ENCODE results near the gene RNF152. TPM values are rescaled to one million over a fixed set of nuclear protein-coding genes. Genes with fewer than 3 reads are reported as not detected.

RNF152 gene
- total RNA-seq, 2 donors from 2014 or later: 7.7 to 11.3 TPM

DNA sequence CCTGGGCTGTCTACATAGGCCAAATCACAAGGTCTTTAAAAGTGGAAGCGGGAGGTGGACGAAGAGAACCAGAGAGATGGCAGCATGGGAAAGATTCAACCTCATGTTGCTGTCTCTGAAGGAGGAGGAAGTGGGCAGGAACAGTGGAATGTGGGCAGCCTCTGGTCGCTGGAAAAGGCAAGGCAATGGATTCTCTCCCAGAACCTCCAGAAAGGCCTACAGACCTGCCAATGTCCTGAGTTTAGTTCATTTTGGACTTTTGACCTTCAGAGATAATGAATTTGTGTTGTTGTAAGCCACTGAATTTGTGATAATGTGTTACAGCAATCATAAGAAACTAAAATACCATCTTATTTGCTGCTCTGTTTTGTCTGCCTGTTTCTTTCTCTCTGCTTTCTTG lies 122.5 kb downstream of the RNF152 start:
- H3K4me3 ChIP-seq: no peak overlapping the region
- no peaks in the 10 kb centered on the region for H3K4me1 ChIP-seq
- H3K27me3 ChIP-seq: no peaks in the 10 kb centered on the region
- H3K9me3 ChIP-seq: no peaks in the 10 kb centered on the region
- no peak for DNase-seq (ENCODE audit: low spot score)
- TF ChIP-seq CTCF (IDR thresholded peaks at IDR 0.05): no peak
- no peaks in the 10 kb centered on the region for H3K36me3 ChIP-seq
- H3K27ac ChIP-seq: no peak overlapping the region

DNA sequence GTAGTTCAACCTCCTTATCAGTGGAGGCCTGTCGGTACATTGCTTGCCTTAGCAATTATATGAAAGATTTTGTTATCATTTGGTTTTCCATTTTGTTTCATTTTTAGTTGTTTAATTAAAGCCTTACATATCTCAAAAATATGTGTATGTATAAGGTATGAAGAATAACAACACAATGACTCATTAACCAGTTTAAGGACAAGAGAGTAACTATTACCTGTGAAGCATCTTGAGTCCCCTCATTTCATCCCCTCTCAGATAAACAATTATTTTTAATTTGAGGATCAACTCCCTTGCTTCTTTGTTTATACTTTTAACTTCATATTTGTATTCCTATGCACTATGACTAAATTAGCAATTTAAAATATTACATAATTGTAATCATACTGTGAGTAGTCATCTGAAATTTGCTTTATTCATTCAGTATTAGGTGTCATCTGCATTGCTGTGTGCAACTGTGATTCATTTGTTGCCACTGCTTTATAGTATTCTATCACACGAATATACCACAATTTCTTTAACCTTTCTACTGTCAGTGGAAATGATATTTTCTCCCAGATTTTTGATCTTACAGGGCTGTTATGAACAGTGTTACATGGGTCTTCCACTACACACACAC lies 126.4 kb downstream of the RNF152 start:
- no peak overlapping the region for H3K4me3 ChIP-seq
- H3K4me1 ChIP-seq: no peaks in the 10 kb centered on the region
- H3K27ac ChIP-seq: no peak overlapping the region
- H3K27me3 ChIP-seq: no peaks in the 10 kb centered on the region
- no peak for DNase-seq (ENCODE audit: low spot score)
- no peak for TF ChIP-seq CTCF (IDR thresholded peaks at IDR 0.05)
- no peaks in the 10 kb centered on the region for H3K9me3 ChIP-seq
- no peaks in the 10 kb centered on the region for H3K36me3 ChIP-seq

GRCh38 chr18:61765097-61765496 lies 127.7 kb downstream of the RNF152 start:
- Histone ChIP-seq H3K27ac (peak overlapping the region in 1 of 2 donors; percentile 29), H3K4me1 (no peaks in the 10 kb centered on the region), H3K36me3 (no peaks in the 10 kb centered on the region), H3K9me3 (no peaks in the 10 kb centered on the region), H3K27me3 (no peaks in the 10 kb centered on the region), H3K4me3 (no peak overlapping the region)
- no peak for DNase-seq (ENCODE audit: low spot score)
- no peak for TF ChIP-seq CTCF (IDR thresholded peaks at IDR 0.05)

DNA sequence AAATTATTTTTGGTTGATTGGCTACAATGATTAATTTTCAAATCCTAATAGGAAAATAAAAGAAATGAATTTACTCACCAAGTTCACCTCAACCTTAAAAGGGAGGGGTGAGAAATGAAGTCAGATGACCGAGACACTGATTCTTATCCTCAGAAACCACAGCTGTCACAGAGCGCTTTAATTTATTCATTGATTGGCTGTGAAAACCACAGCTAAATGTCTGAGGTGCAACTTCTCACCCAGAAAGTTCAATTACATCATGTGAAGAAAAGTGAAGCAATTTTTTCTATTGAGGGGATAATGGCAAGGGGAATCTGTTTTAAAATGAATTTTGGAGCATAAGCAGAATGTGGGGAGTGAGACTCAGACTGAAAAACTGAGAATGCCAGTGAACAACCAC lies 128.4 kb downstream of the RNF152 start:
- Histone ChIP-seq H3K4me1 (no peaks in the 10 kb centered on the region), H3K27me3 (no peaks in the 10 kb centered on the region), H3K9me3 (no peaks in the 10 kb centered on the region), H3K4me3 (no peak overlapping the region), H3K36me3 (no peaks in the 10 kb centered on the region), H3K27ac (peak overlapping the region in 1 of 2 donors; percentile 29)
- DNase-seq (ENCODE audit: low spot score): no peak
- no peak for TF ChIP-seq CTCF (IDR thresholded peaks at IDR 0.05)

- no peak for DNase-seq (ENCODE audit: low spot score)
- TF ChIP-seq CTCF (IDR thresholded peaks at IDR 0.05): no peak
- no peaks in the 10 kb centered on the region for H3K36me3 ChIP-seq
- H3K9me3 ChIP-seq: no peaks in the 10 kb centered on the region
- H3K4me3 ChIP-seq: no peak overlapping the region
- no peaks in the 10 kb centered on the region for H3K4me1 ChIP-seq
- H3K27ac ChIP-seq: no peak overlapping the region
- no peaks in the 10 kb centered on the region for H3K27me3 ChIP-seq
Observed at GRCh38 chr18:61761875-61762274, 130.9 kb downstream of the RNF152 start.

Measured in right atrium auricular region (tissue), 2 donors.